Measurements from ENCODE around the gene MYOM1. TPM values are rescaled to one million over a fixed set of nuclear protein-coding genes. Genes with fewer than 3 reads are reported as not detected.

The MYOM1 gene
- total and polyA plus RNA-seq, 2 donors (not counting 3 experiments of a cell fraction or from before 2014, with no cell fraction given): 0.08 TPM; not detected in 1

GRCh38 chr18:3094338-3094684 is 125.5 kb downstream of the MYOM1 start:
- H3K27ac ChIP-seq (ENCODE audit: insufficient read depth, low read depth, low read length): no peak overlapping the region
- no peaks in the 10 kb centered on the region for H4K20me1 ChIP-seq (replicated peaks; ENCODE audit: control insufficient read depth, extremely low read depth, insufficient read depth, low read length)
- CTCF ChIA-PET: interaction anchor here (1.0 to 2.0 kb wide), 4 partner anchors 10 to 57 kb away, joined by 3 to 6 read pairs (median 4); no protein-coding TSS in a partner anchor
- no peaks in the 10 kb centered on the region for H3K9me1 ChIP-seq (replicated peaks; ENCODE audit: control insufficient read depth, extremely low read depth, insufficient read depth, low read length)
- FAIRE-seq: no peak
- BruUV-seq (replicated peaks): no TSS peak
- H3K4me2 ChIP-seq (ENCODE audit: insufficient read depth, low read length): no peak overlapping the region
- no peak overlapping the region for H2AFZ ChIP-seq (ENCODE audit: low read depth, low read length)
- H3K4me1 ChIP-seq (ENCODE audit: control insufficient read depth, extremely low read depth, insufficient read depth, low read length): no peaks in the 10 kb centered on the region
- H3K79me2 ChIP-seq (ENCODE audit: control insufficient read depth, insufficient read depth, low read length): no peaks in the 10 kb centered on the region
- H3K36me3 ChIP-seq (ENCODE audit: control insufficient read depth in 2 of 2, extremely low read depth in 1 of 2, insufficient read depth in 2 of 2, low read length in 2 of 2): no peaks in the 10 kb centered on the region
- DNase-seq (ENCODE audit: low read depth, low spot score): no peak
- TF ChIP-seq FOS (IDR thresholded peaks at IDR 0.05; ENCODE audit: borderline replicate concordance, insufficient read depth, low read length) (no peak), JUN (IDR thresholded peaks at IDR 0.05; ENCODE audit: borderline replicate concordance, insufficient read depth, insufficient read length, low read depth) (no peak), MYC (IDR thresholded peaks at IDR 0.05; ENCODE audit: low read depth, low read length) (no peak), CTCF (IDR thresholded peaks at IDR 0.05; ENCODE audit: extremely low read depth in 1 of 2, insufficient read depth in 1 of 2, low read depth in 1 of 2, low read length in 2 of 2) (no peak), POLR2A (IDR thresholded peaks at IDR 0.05; ENCODE audit: low read depth, low read length) (no peak), POLR2AphosphoS5 (IDR thresholded peaks at IDR 0.05; ENCODE audit: insufficient read depth, low read depth, low read length) (no peak), MAX (IDR thresholded peaks at IDR 0.05; ENCODE audit: insufficient read depth, insufficient read length) (no peak), GATA2 (IDR thresholded peaks at IDR 0.05; ENCODE audit: insufficient read depth, insufficient read length, low read depth, low read length) (no peak), EZH2 (IDR thresholded peaks at IDR 0.05; ENCODE audit: borderline replicate concordance, low read depth, low read length, severe bottlenecking) (no peak)
- no peaks in the 10 kb centered on the region for H3K9me3 ChIP-seq (replicated peaks; ENCODE audit: control insufficient read depth, insufficient read depth, low read length)
- POLR2A ChIA-PET: no interaction called here
- intact Hi-C loops (cut with micrococcal nuclease): no loop called here
- no peak overlapping the region for H3K4me3 ChIP-seq (replicated peaks in 1 of 3; ENCODE audit: insufficient read depth in 1 of 3, low read depth in 1 of 3, low read length in 3 of 3)
- no peaks in the 10 kb centered on the region for H3K27me3 ChIP-seq (ENCODE audit: control insufficient read depth in 2 of 2, insufficient read depth in 2 of 2, low read length in 2 of 2)
- no peak overlapping the region for H3K9ac ChIP-seq (replicated peaks; ENCODE audit: extremely low read depth, insufficient read depth, low read length)
- dilution Hi-C loops (cut with MboI; ENCODE audit: extremely low pct_ligation_motif_present, low sequenced_read_pairs): no loop called here
